ENCODE data around the gene KLF16. TPM values are rescaled to one million over a fixed set of nuclear protein-coding genes. Genes with fewer than 3 reads are reported as not detected.

KLF16 gene
- total RNA-seq, 1 donor from 2014 or later, result 15.2 TPM

- no peaks in the 10 kb centered on the region for H3K9me3 ChIP-seq
- no peaks in the 10 kb centered on the region for H3K27me3 ChIP-seq
- intact Hi-C loops (cut with DNase I), result loop anchor here (1.0 to 5.0 kb wide), 4 partner anchors 11 to 288 kb away; partner anchors contain the start of genes ABHD17A, ADAT3, AP3D1 and SCAMP4
- H3K4me3 ChIP-seq, result peak overlapping the region; percentile 59 to 80
- H3K27ac ChIP-seq, result peak overlapping the region; percentile 77 to 84
- TF ChIP-seq CTCF (IDR thresholded peaks at IDR 0.05), result no peak
- H3K4me1 ChIP-seq, result peaks cover 13 to 15% of the 10 kb centered on the region in 2 donors
- peak; percentile 57 to 92 for DNase-seq (ENCODE audit: low spot score in 2 of 2)
- no peaks in the 10 kb centered on the region for H3K36me3 ChIP-seq
These were observed 480 bp upstream of the KLF16 start for GRCh38 chr19:1863638-1864479.

GRCh38 chr19:1862424-1863327 is 703 bp downstream of the KLF16 start:
- TF ChIP-seq CTCF (IDR thresholded peaks at IDR 0.05), result no peak
- Histone ChIP-seq H3K27ac (peak overlapping the region in 1 of 2 donors; percentile 65), H3K9me3 (no peaks in the 10 kb centered on the region), H3K36me3 (no peaks in the 10 kb centered on the region), H3K27me3 (no peaks in the 10 kb centered on the region), H3K4me1 (peaks cover 14 to 22% of the 10 kb centered on the region in 2 donors), H3K4me3 (peak overlapping the region; percentile 59 to 92)
- intact Hi-C loops (cut with DNase I), result loop anchor here (5.0 kb wide), 1 partner anchor 290 kb away; the partner anchor contains the start of gene AP3D1
- no peak for DNase-seq (ENCODE audit: low spot score in 2 of 2)

GRCh38 chr19:1862068-1862423 is 1.3 kb downstream of the KLF16 start:
- Histone ChIP-seq H3K27ac (no peak overlapping the region), H3K36me3 (no peaks in the 10 kb centered on the region), H3K4me1 (peaks cover 16 to 28% of the 10 kb centered on the region in 2 donors), H3K27me3 (no peaks in the 10 kb centered on the region), H3K4me3 (peak overlapping the region; percentile 59 to 92), H3K9me3 (no peaks in the 10 kb centered on the region)
- intact Hi-C loops (cut with DNase I), result loop anchor here (5.0 kb wide), 1 partner anchor 290 kb away; the partner anchor contains the start of gene AP3D1
- DNase-seq (ENCODE audit: low spot score in 2 of 2), result no peak
- TF ChIP-seq CTCF (IDR thresholded peaks at IDR 0.05), result no peak

- intact Hi-C loops (cut with DNase I), result loop anchor here (5.0 kb wide), 1 partner anchor 291 kb away; the partner anchor contains the start of gene AP3D1
- TF ChIP-seq CTCF (IDR thresholded peaks at IDR 0.05), result no peak
- H3K4me3 ChIP-seq, result peak overlapping the region; percentile 59 to 92
These were observed 1.8 kb downstream of the KLF16 start for GRCh38 chr19:1861599-1862031.

GRCh38 chr19:1860821-1861598 is 2.4 kb downstream of the KLF16 start:
- no peaks in the 10 kb centered on the region for H3K36me3 ChIP-seq
- H3K4me3 ChIP-seq, result no peak overlapping the region
- H3K27ac ChIP-seq, result no peak overlapping the region
- H3K27me3 ChIP-seq, result no peaks in the 10 kb centered on the region
- no peaks in the 10 kb centered on the region for H3K9me3 ChIP-seq
- DNase-seq (ENCODE audit: low spot score in 2 of 2), result no peak
- peaks cover 16 to 29% of the 10 kb centered on the region in 2 donors for H3K4me1 ChIP-seq
- intact Hi-C loops (cut with DNase I), result loop anchor here (5.0 kb wide), 1 partner anchor 291 kb away; the partner anchor contains the start of gene AP3D1
- no peak for TF ChIP-seq CTCF (IDR thresholded peaks at IDR 0.05)

More at GRCh38 chr19:1861599-1862031, 1.8 kb downstream of the KLF16 start:
- H3K36me3 ChIP-seq, result no peaks in the 10 kb centered on the region
- no peaks in the 10 kb centered on the region for H3K27me3 ChIP-seq
- H3K27ac ChIP-seq, result no peak overlapping the region
- peaks cover 16 to 29% of the 10 kb centered on the region in 2 donors for H3K4me1 ChIP-seq
- no peaks in the 10 kb centered on the region for H3K9me3 ChIP-seq
- DNase-seq (ENCODE audit: low spot score in 2 of 2), result no peak
